ENCODE measurements around the gene UBE2U. TPM values are rescaled to one million over a fixed set of nuclear protein-coding genes. Genes with fewer than 3 reads are reported as not detected.
A peak's percentile ranks its signal among the peaks of the same experiment; 100 is the strongest.

UBE2U gene
- total RNA-seq, 1 experiment from 2014 or later: not detected

DNA sequence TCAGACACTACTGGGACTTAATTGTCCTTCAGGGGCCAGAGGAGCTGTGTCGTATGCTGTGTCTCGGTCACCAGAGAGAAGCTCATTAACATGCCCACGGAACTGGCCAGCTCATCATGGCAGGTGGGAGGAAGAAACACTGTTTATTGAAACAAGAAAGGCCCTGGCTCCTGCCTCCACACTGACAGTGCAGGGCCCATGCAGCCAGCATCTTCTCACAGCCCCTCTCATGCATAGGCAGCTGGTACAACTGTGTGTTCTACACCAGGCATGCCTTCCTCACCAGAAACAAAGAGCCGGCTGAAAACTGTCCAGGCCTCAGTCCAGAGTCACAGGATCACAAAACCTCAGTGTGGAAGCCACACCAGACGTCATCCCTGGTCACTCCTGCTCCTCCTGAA is 106.0 kb downstream of the UBE2U start:
- H3K27me3 Mint-ChIP-seq (ENCODE audit: insufficient read depth, unreplicated experiment): no peaks in the 10 kb centered on the region
- DNase-seq (ENCODE audit: unreplicated experiment): no peak
- ChIA-PET CTCF (interaction anchor here (0.6 to 0.9 kb wide), 3 partner anchors 15 to 728 kb away, joined by 3 to 4 read pairs (median 3); no protein-coding TSS in a partner anchor), POLR2A (interaction anchor here (0.5 to 1.2 kb wide), 5 partner anchors 14 to 436 kb away, joined by 3 to 5 read pairs (median 3); no protein-coding TSS in a partner anchor)
- intact Hi-C loops (cut with micrococcal nuclease): no loop called here
- H3K4me3 Mint-ChIP-seq (ENCODE audit: unreplicated experiment): no peak overlapping the region
- no peak overlapping the region for H3K27ac Mint-ChIP-seq (ENCODE audit: low read depth, unreplicated experiment)
- no peaks in the 10 kb centered on the region for H3K4me1 Mint-ChIP-seq (ENCODE audit: insufficient read depth, unreplicated experiment)
- BruUV-seq (replicated peaks): no TSS peak
- TF ChIP-seq, protein P1, sequence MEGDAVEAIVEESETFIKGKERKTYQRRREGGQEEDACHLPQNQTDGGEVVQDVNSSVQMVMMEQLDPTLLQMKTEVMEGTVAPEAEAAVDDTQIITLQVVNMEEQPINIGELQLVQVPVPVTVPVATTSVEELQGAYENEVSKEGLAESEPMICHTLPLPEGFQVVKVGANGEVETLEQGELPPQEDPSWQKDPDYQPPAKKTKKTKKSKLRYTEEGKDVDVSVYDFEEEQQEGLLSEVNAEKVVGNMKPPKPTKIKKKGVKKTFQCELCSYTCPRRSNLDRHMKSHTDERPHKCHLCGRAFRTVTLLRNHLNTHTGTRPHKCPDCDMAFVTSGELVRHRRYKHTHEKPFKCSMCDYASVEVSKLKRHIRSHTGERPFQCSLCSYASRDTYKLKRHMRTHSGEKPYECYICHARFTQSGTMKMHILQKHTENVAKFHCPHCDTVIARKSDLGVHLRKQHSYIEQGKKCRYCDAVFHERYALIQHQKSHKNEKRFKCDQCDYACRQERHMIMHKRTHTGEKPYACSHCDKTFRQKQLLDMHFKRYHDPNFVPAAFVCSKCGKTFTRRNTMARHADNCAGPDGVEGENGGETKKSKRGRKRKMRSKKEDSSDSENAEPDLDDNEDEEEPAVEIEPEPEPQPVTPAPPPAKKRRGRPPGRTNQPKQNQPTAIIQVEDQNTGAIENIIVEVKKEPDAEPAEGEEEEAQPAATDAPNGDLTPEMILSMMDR (IDR thresholded peaks at IDR 0.05; ENCODE audit: unreplicated experiment): no peak
- no peaks in the 10 kb centered on the region for H3K36me3 Mint-ChIP-seq (ENCODE audit: insufficient read depth, unreplicated experiment)
- H3K9me3 Mint-ChIP-seq (ENCODE audit: unreplicated experiment): no peaks in the 10 kb centered on the region

DNA sequence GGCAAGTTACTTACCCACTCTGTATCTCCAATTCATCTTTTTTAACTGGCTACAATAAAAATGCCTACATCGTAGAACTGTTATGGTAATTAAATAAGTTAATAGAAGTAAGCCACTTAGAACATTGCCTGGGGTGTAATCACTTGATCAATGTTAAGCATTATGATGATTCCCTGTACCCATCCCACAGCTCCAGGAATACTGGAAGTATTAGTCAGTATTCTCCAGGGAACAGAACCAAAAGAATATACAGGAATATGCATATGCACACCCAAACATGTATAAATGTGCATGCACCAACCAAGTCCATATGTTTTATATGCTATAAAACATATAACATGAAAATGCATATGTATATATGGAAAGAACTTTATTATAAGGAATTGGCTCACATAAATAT is 107.3 kb downstream of the UBE2U start:
- DNase-seq (ENCODE audit: unreplicated experiment): no peak
- intact Hi-C loops (cut with micrococcal nuclease): no loop called here
- TF ChIP-seq, protein P1 (IDR thresholded peaks at IDR 0.05; ENCODE audit: unreplicated experiment): no peak
- ChIA-PET CTCF (interaction anchor here (0.8 kb wide), 1 partner anchor 16 kb away, joined by 3 read pairs; no protein-coding TSS in a partner anchor), POLR2A (interaction anchor here (0.7 kb wide), 1 partner anchor 271 kb away, joined by 3 read pairs; no protein-coding TSS in a partner anchor)
- H3K36me3 Mint-ChIP-seq (ENCODE audit: insufficient read depth, unreplicated experiment): no peaks in the 10 kb centered on the region
- BruUV-seq (replicated peaks): no TSS peak
- no peaks in the 10 kb centered on the region for H3K4me1 Mint-ChIP-seq (ENCODE audit: insufficient read depth, unreplicated experiment)
- H3K9me3 Mint-ChIP-seq (ENCODE audit: unreplicated experiment): no peaks in the 10 kb centered on the region
- no peaks in the 10 kb centered on the region for H3K27me3 Mint-ChIP-seq (ENCODE audit: insufficient read depth, unreplicated experiment)
- no peak overlapping the region for H3K4me3 Mint-ChIP-seq (ENCODE audit: unreplicated experiment)
- H3K27ac Mint-ChIP-seq (ENCODE audit: low read depth, unreplicated experiment): no peak overlapping the region

DNA sequence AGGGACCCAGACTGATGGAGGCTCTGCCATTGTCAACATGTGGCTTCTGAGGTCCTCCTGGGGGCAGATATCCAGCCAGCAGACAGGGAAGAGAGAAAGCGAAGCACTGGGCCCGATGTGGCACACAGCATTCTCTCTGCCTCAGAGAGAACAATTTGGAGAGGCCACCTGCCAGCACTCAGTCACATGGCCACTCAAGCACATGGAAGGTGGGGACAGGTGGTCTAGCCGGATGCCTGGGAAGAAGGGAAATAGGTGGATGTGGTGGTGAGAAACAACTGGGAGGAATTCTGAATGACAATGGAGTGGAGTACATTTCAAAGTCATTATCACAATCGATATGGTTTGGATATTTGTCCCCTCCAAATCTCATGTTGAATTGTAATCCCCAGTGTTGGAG is 109.0 kb downstream of the UBE2U start:
- no peaks in the 10 kb centered on the region for H3K9me3 Mint-ChIP-seq (ENCODE audit: unreplicated experiment)
- intact Hi-C loops (cut with micrococcal nuclease): no loop called here
- H3K4me3 Mint-ChIP-seq (ENCODE audit: unreplicated experiment): no peak overlapping the region
- no peaks in the 10 kb centered on the region for H3K27me3 Mint-ChIP-seq (ENCODE audit: insufficient read depth, unreplicated experiment)
- ChIA-PET CTCF (no interaction called here), POLR2A (no interaction called here)
- H3K27ac Mint-ChIP-seq (ENCODE audit: low read depth, unreplicated experiment): no peak overlapping the region
- TF ChIP-seq, protein P1 (IDR thresholded peaks at IDR 0.05; ENCODE audit: unreplicated experiment): no peak
- DNase-seq (ENCODE audit: unreplicated experiment): no peak
- no peaks in the 10 kb centered on the region for H3K36me3 Mint-ChIP-seq (ENCODE audit: insufficient read depth, unreplicated experiment)
- BruUV-seq (replicated peaks): no TSS peak
- no peaks in the 10 kb centered on the region for H3K4me1 Mint-ChIP-seq (ENCODE audit: insufficient read depth, unreplicated experiment)

DNA sequence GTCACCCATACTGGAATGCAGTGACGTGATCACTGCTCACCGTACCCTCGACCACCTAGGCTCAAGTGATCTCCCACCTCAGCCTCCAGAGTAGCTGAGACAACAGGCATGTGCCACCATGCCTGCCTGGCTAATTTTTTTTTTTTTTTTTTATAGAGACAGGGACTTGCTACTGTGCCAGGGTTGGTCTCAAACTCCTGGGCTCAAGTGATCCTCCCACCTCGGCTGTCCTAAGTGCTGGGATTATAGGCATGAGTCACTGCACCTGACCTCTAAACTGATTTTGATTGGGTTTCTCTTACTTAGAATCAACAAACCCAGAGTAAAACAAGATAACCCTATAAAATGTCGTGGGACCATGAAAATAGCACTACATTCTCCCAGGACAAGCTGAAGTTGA is 112.0 kb downstream of the UBE2U start:
- peak; percentile 11 for DNase-seq (ENCODE audit: unreplicated experiment)
- no peaks in the 10 kb centered on the region for H3K27me3 Mint-ChIP-seq (ENCODE audit: insufficient read depth, unreplicated experiment)

More for the DNA sequence above, 112.0 kb downstream of the UBE2U start:
- Mint-ChIP-seq H3K27ac (ENCODE audit: low read depth, unreplicated experiment) (no peak overlapping the region), H3K4me3 (ENCODE audit: unreplicated experiment) (no peak overlapping the region), H3K36me3 (ENCODE audit: insufficient read depth, unreplicated experiment) (no peaks in the 10 kb centered on the region), H3K4me1 (ENCODE audit: insufficient read depth, unreplicated experiment) (no peaks in the 10 kb centered on the region), H3K9me3 (ENCODE audit: unreplicated experiment) (no peaks in the 10 kb centered on the region)
- intact Hi-C loops (cut with micrococcal nuclease): no loop called here
- CTCF ChIA-PET: no interaction called here
- no TSS peak for BruUV-seq (replicated peaks)
- POLR2A ChIA-PET: no interaction called here
- TF ChIP-seq, protein P1 (IDR thresholded peaks at IDR 0.05; ENCODE audit: unreplicated experiment): no peak

Measured in MCF 10A (cell line).